Osteoblast (primary cell): ENCODE measurements around the gene HOXA3. TPM values are rescaled to one million over a fixed set of nuclear protein-coding genes. Genes with fewer than 3 reads are reported as not detected.

ENCODE experiments used
- DNase-seq: peaks from one replicate; pipeline ENCODE4 v3.0.0; 2011; ENCODE audit warnings: low spot score, mixed read lengths; ENCODE audit not compliant: insufficient read length; ENCODE audit errors: missing footprints
- H2AFZ ChIP-seq: 2 replicates; pipeline ENCODE4 v1.6.0; 2011; ENCODE audit warnings: mild to moderate bottlenecking, low read length
- H3K27ac ChIP-seq: 2 replicates; pipeline ENCODE4 v1.5.1; 2011; ENCODE audit warnings: mild to moderate bottlenecking, low read depth, low read length, moderate library complexity
- H3K27me3 ChIP-seq: 2 replicates; pipeline ENCODE4 v1.6.0; 2012; ENCODE audit warnings: mild to moderate bottlenecking, control low read depth, inconsistent platforms, low read length, moderate library complexity; ENCODE audit not compliant: insufficient read depth
- H3K36me3 ChIP-seq: 2 replicates; pipeline ENCODE4 v1.5.1; 2011; ENCODE audit warnings: mild to moderate bottlenecking, low read length, control low read depth, moderate library complexity; ENCODE audit not compliant: insufficient read depth
- H3K4me1 ChIP-seq: 2 replicates; pipeline ENCODE4 v1.5.1; 2011; ENCODE audit warnings: mild to moderate bottlenecking, low read length, control low read depth, moderate library complexity; ENCODE audit not compliant: insufficient read depth
- H3K4me2 ChIP-seq: 2 replicates; pipeline ENCODE4 v1.6.0; 2011; ENCODE audit warnings: mild to moderate bottlenecking, low read length; ENCODE audit not compliant: insufficient read depth
- H3K4me3 ChIP-seq: fragments of 200-600 bp; sonication (generic); 3 replicates; pipeline ENCODE4 v1.5.1; 2012; ENCODE audit warnings: mild to moderate bottlenecking, low read length, inconsistent platforms; ENCODE audit not compliant: insufficient read depth
- H3K79me2 ChIP-seq: 2 replicates; pipeline ENCODE4 v1.6.0; 2012; ENCODE audit warnings: mild to moderate bottlenecking, low read length, control low read depth, inconsistent platforms; ENCODE audit not compliant: insufficient read depth
- H3K9me3 ChIP-seq: 2 replicates; pipeline ENCODE4 v1.5.1; 2011; ENCODE audit warnings: low read depth, low read length, control low read depth
- H4K20me1 ChIP-seq: 2 replicates; pipeline ENCODE4 v1.6.0; 2012; ENCODE audit warnings: mild to moderate bottlenecking, low read length, control low read depth; ENCODE audit not compliant: insufficient read depth
- CTCF ChIP-seq: IDR thresholded peaks from 2 replicates; pipeline ENCODE4 v1.5.1; 2011; ENCODE audit warnings: mild to moderate bottlenecking, low read depth, low read length, moderate library complexity; ENCODE audit errors: extremely low read depth
- total RNA-seq: library from RNA; depleted of rRNA; stranded (reverse); fragments of >200 nt; gene quantifications from 2 replicates; pipeline ENCODE4 v1.2.3, GENCODE V29; 2012

HOXA3 gene
- total RNA-seq, 1 donor: 4.0 TPM

- Histone ChIP-seq H3K4me3 (peak overlapping the region; percentile 92), H3K27me3 (no peaks in the 10 kb centered on the region), H3K4me1 (peaks cover 57% of the 10 kb centered on the region), H4K20me1 (no peaks in the 10 kb centered on the region), H2AFZ (peak overlapping the region; percentile 12), H3K9me3 (no peaks in the 10 kb centered on the region), H3K79me2 (peaks cover 96% of the 10 kb centered on the region), H3K27ac (peak overlapping the region; percentile 95), H3K4me2 (peak overlapping the region; percentile 96), H3K36me3 (peaks cover 8% of the 10 kb centered on the region)
- TF ChIP-seq CTCF: no peak
- DNase-seq: peak; percentile 91
These were observed 31.4 kb upstream of the HOXA3 start for GRCh38 chr7:27183682-27184336.

- Histone ChIP-seq H3K4me1 (peaks cover 53% of the 10 kb centered on the region), H4K20me1 (no peaks in the 10 kb centered on the region), H3K9me3 (no peaks in the 10 kb centered on the region), H2AFZ (peak overlapping the region; percentile 4), H3K4me2 (peak overlapping the region; percentile 96), H3K4me3 (peak overlapping the region; percentile 92), H3K27ac (peak overlapping the region; percentile 95), H3K79me2 (peaks cover 96% of the 10 kb centered on the region), H3K27me3 (no peaks in the 10 kb centered on the region), H3K36me3 (peaks cover 8% of the 10 kb centered on the region)
- DNase-seq: peak; percentile 91
- no peak for TF ChIP-seq CTCF
These were observed 30.7 kb upstream of the HOXA3 start for GRCh38 chr7:27182861-27183681.

- no peaks in the 10 kb centered on the region for H3K27me3 ChIP-seq
- H3K4me1 ChIP-seq: peaks cover 54% of the 10 kb centered on the region
- H2AFZ ChIP-seq: no peak overlapping the region
- peak overlapping the region; percentile 95 for H3K27ac ChIP-seq
- H3K4me3 ChIP-seq: peak overlapping the region; percentile 92
- DNase-seq: peak; percentile 79
- peaks cover 8% of the 10 kb centered on the region for H3K36me3 ChIP-seq
- no peak for TF ChIP-seq CTCF
- H3K9me3 ChIP-seq: no peaks in the 10 kb centered on the region
- peak overlapping the region; percentile 96 for H3K4me2 ChIP-seq
- H4K20me1 ChIP-seq: no peaks in the 10 kb centered on the region
- peaks cover 96% of the 10 kb centered on the region for H3K79me2 ChIP-seq
These were observed 30.0 kb upstream of the HOXA3 start for GRCh38 chr7:27182285-27182841.
